ENCODE results near the gene TDRD7. TPM values are rescaled to one million over a fixed set of nuclear protein-coding genes. Genes with fewer than 3 reads are reported as not detected.

TDRD7 gene
- polyA plus RNA-seq, 2 of the 4 experiments (the other 2 are of a cell fraction) = 11.5 to 15.7 TPM

GRCh38 chr9:97526895-97527575 is 115.1 kb downstream of the TDRD7 start:
- ChIA-PET POLR2A (no interaction called here), CTCF (interaction anchor here (0.8 to 2.3 kb wide), 6 partner anchors 12 to 116 kb away, joined by 3 to 6 read pairs (median 4); no protein-coding TSS in a partner anchor)
- Histone ChIP-seq H3K4me1 (peaks cover 7% of the 10 kb centered on the region; the same call in 1 of the 3 replicates), H3K4me2 (no peak overlapping the region), H3K9me3 (no peaks in the 10 kb centered on the region), H3K27ac (no peak overlapping the region), H3K4me3 (no peak overlapping the region)
- FAIRE-seq (no peak), DNase-seq (ENCODE audit: low read depth in 1 of 2, low spot score in 1 of 2) (no peak), ATAC-seq (no peak)
- no peak for TF ChIP-seq JUNB (IDR thresholded peaks at IDR 0.05)
- no peak for TF ChIP-seq POLR2A (IDR thresholded peaks at IDR 0.05; ENCODE audit: low read length)
- no peak for TF ChIP-seq HOXA7 (CRISPR knock-in tag; IDR thresholded peaks at IDR 0.05)
- no peak for TF ChIP-seq ZSCAN20 (CRISPR knock-in tag; IDR thresholded peaks at IDR 0.05)
- TF ChIP-seq FOXS1 (CRISPR knock-in tag; IDR thresholded peaks at IDR 0.05) = no peak
- no peak for TF ChIP-seq USF2 (IDR thresholded peaks at IDR 0.05)
- TF ChIP-seq EHF (CRISPR knock-in tag; IDR thresholded peaks at IDR 0.05) = no peak
- no peak for TF ChIP-seq NR3C1 (IDR thresholded peaks at IDR 0.05)
- no peak for TF ChIP-seq HDAC2 (IDR thresholded peaks at IDR 0.05)
- WGBS (ENCODE audit: missing lambda C conversion rate) = 84% methylated on average over 7 of the region's 7 CpGs

GRCh38 chr9:97527626-97528528 is 116.0 kb downstream of the TDRD7 start:
- whole genome bisulfite sequencing (ENCODE audit: missing lambda C conversion rate) = 91% methylated on average over 18 of the region's 18 CpGs
- no peak overlapping the region; a peak in 3 of 6 replicates for H3K27ac ChIP-seq
- peaks cover 7% of the 10 kb centered on the region; the same call in 1 of the 3 replicates for H3K4me1 ChIP-seq
- ChIA-PET POLR2A (no interaction called here), CTCF (interaction anchor here (1.1 to 2.3 kb wide), 5 partner anchors 13 to 117 kb away, joined by 3 to 6 read pairs (median 4); no protein-coding TSS in a partner anchor)
- no peaks in the 10 kb centered on the region for H3K9me3 ChIP-seq
- FAIRE-seq = no peak
- no peak for DNase-seq (ENCODE audit: low read depth in 1 of 2, low spot score in 1 of 2)
- H3K4me2 ChIP-seq = no peak overlapping the region
- H3K4me3 ChIP-seq = no peak overlapping the region
- ATAC-seq = no peak
- no peak for TF ChIP-seq CEBPB (IDR thresholded peaks at IDR 0.05)
- TF ChIP-seq ZC3H11A (IDR thresholded peaks at IDR 0.05) = no peak
- TF ChIP-seq MYC (IDR thresholded peaks at IDR 0.05; ENCODE audit: borderline replicate concordance, low read length) = no peak
- TF ChIP-seq FOSB (CRISPR knock-in tag; IDR thresholded peaks at IDR 0.05) = no peak
- no peak for TF ChIP-seq NR3C1 (IDR thresholded peaks at IDR 0.05)
- TF ChIP-seq MAFK (IDR thresholded peaks at IDR 0.05; ENCODE audit: partially characterized antibody) = no peak
- TF ChIP-seq NPAS2 (CRISPR knock-in tag; IDR thresholded peaks at IDR 0.05; ENCODE audit: borderline replicate concordance) = no peak
- no peak for TF ChIP-seq GATA3 (IDR thresholded peaks at IDR 0.05; ENCODE audit: borderline replicate concordance)
- no peak for TF ChIP-seq ATOH8 (CRISPR knock-in tag; IDR thresholded peaks at IDR 0.05; ENCODE audit: low read depth)
- TF ChIP-seq POLR2A (IDR thresholded peaks at IDR 0.05; ENCODE audit: low read length) = no peak
- TF ChIP-seq KDM5A (IDR thresholded peaks at IDR 0.05) = no peak
- no peak for TF ChIP-seq EP300 (IDR thresholded peaks at IDR 0.05)
- TF ChIP-seq HMGXB4 (CRISPR knock-in tag; IDR thresholded peaks at IDR 0.05; ENCODE audit: borderline replicate concordance) = no peak
- no peak for TF ChIP-seq POLR2AphosphoS2 (conservative IDR thresholded peaks at IDR 0.05; ENCODE audit: low read length)
- no peak for TF ChIP-seq EHMT2 (IDR thresholded peaks at IDR 0.05; ENCODE audit: low read depth)
- no peak for TF ChIP-seq HOXB13 (CRISPR knock-in tag; IDR thresholded peaks at IDR 0.05; ENCODE audit: low read depth)
- TF ChIP-seq MAZ (IDR thresholded peaks at IDR 0.05; ENCODE audit: borderline replicate concordance, low read depth, low read length) = no peak
- TF ChIP-seq FOSL2 (IDR thresholded peaks at IDR 0.05) = no peak
- TF ChIP-seq FOSL2 (CRISPR knock-in tag; IDR thresholded peaks at IDR 0.05) = no peak
- no peak for TF ChIP-seq CHD2 (IDR thresholded peaks at IDR 0.05; ENCODE audit: low read length, partially characterized antibody)

All from A549 (cell line).